Stimulated activated memory B cell treated with anti-CD40 and anti-IgM and Interleukin-4, amounts not matched to agents 10 μg/mL and 1 μg/mL and 100 μg/mL, for 72 hours (primary cell): Measurements from ENCODE around the gene SLC24A3.

Source experiments
- ATAC-seq: fragments of 150-1000 bp; cut with Tn5 transposase; 2 replicates; pipeline ENCODE4 v1.10.0; 2021
- H3K27ac Mint-ChIP-seq: one replicate; pipeline ENCODE4 v1.8.0; 2022; ENCODE audit warnings: mild to moderate bottlenecking, mixed read lengths
- H3K27me3 Mint-ChIP-seq: one replicate; pipeline ENCODE4 v1.8.0; 2022; ENCODE audit warnings: mixed read lengths
- H3K36me3 Mint-ChIP-seq: one replicate; pipeline ENCODE4 v1.8.0; 2022; ENCODE audit warnings: mixed read lengths
- H3K4me1 Mint-ChIP-seq: one replicate; pipeline ENCODE4 v1.8.0; 2022; ENCODE audit warnings: mixed read lengths
- H3K4me3 Mint-ChIP-seq: one replicate; pipeline ENCODE4 v1.8.0; 2022; ENCODE audit warnings: mild to moderate bottlenecking, moderate library complexity, mixed read lengths
- H3K9me3 Mint-ChIP-seq: one replicate; pipeline ENCODE4 v1.8.0; 2022; ENCODE audit warnings: mixed read lengths

Gene SLC24A3

DNA sequence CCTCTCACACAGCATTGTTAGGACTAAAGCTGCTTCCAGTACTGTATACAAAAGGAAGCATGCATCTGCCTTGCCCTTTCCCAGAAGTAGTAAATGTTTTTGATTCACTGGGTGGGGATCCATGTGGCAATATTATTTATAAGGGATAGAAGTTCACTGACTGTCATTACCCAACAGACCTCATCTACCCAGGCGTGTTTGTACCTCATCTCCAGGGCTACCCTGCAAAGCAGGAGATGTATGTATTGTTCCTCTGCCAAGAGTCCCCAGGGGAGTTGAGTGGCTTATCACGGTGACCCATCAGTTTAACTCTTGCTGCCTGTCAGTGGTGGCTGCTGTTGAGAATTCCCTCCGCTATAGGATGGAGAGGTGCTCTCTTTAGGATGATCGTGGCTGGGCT is 42.5 kb downstream of the SLC24A3 start:
- Mint-ChIP-seq H3K36me3 (no peaks in the 10 kb centered on the region), H3K4me1 (no peaks in the 10 kb centered on the region), H3K4me3 (no peak overlapping the region), H3K9me3 (no peaks in the 10 kb centered on the region), H3K27ac (no peak overlapping the region), H3K27me3 (peaks cover 9% of the 10 kb centered on the region)
- ATAC-seq, result no peak

DNA sequence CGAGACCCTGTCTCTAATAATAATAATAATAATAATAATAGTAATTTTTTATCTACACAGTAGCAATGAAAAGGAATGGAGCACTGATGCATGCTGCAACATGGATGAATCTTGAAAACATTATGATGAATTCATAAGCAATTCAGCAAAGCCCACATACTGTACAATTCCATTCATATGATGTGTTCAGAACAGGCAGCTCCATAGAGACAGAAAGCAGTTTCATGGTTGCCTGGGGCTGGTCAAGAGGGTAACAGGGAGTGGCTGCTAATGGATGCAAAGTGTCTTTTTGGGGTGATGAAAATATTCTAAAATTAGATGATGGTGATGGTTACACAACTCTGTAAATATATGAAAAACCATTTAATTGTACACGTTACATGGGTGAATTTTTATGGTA is 43.6 kb downstream of the SLC24A3 start:
- Mint-ChIP-seq H3K9me3 (no peaks in the 10 kb centered on the region), H3K27me3 (peaks cover 9% of the 10 kb centered on the region), H3K27ac (no peak overlapping the region), H3K36me3 (no peaks in the 10 kb centered on the region), H3K4me3 (no peak overlapping the region), H3K4me1 (no peaks in the 10 kb centered on the region)
- ATAC-seq, result no peak

DNA sequence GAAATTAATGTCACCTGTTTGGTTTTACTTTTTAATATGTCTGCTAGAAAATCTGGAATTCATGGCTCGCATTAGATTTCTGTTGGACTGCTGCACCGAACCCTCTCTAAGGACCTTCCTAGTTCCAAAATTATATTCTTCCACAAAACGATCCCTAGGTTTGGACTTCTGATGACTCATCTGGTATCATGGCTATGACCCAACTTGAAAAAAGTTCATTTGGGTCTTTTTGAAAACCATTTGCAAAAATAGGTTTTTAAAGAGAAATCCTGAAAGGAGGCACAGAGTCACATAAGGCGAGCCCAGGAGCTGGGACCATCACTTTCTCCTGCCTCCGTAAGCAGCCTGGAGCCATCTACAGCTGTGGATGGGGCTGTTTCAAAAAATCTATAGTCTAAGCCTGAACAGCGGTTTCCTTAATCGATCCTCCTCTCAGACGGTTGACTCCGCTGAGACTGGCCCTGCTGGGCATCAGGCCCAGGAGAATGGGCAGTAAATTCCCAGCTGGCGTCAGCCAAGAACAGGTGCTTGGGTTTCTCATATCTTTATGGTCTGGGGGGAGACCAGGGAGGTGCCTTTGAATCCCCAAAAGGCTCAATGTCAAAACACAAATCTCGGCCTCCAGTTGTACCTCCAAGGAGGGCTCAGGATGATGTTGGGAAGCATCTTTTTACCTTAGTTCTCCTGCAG is 44.6 kb downstream of the SLC24A3 start:
- no peak for ATAC-seq

DNA sequence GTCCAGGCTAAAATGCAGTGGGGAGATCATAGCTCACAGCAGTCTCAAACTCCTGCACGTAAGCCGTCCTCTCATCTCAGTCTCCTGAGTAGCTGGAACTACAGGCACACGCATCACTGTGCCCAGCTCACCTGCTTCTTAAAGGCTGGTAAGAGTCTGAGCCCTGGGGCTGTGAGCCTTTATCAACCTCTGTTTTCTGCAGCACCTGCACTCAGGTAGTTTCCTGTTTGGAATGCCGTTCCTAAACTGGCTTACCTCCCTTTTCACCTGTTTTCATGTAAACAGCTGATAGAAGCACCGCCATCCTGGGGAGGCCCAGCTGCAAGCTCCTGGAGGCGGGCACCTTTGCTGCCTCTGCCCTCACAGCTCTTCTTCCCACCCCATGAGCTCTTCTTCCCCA is 45.4 kb downstream of the SLC24A3 start:
- Mint-ChIP-seq H3K27ac (no peak overlapping the region), H3K27me3 (peaks cover 9% of the 10 kb centered on the region), H3K4me1 (no peaks in the 10 kb centered on the region), H3K4me3 (no peak overlapping the region), H3K9me3 (no peaks in the 10 kb centered on the region), H3K36me3 (no peaks in the 10 kb centered on the region)
- no peak for ATAC-seq

More for the DNA sequence above, 44.6 kb downstream of the SLC24A3 start:
- Mint-ChIP-seq H3K36me3 (no peaks in the 10 kb centered on the region), H3K27me3 (peaks cover 9% of the 10 kb centered on the region), H3K27ac (no peak overlapping the region), H3K4me3 (no peak overlapping the region), H3K4me1 (no peaks in the 10 kb centered on the region), H3K9me3 (no peaks in the 10 kb centered on the region)

DNA sequence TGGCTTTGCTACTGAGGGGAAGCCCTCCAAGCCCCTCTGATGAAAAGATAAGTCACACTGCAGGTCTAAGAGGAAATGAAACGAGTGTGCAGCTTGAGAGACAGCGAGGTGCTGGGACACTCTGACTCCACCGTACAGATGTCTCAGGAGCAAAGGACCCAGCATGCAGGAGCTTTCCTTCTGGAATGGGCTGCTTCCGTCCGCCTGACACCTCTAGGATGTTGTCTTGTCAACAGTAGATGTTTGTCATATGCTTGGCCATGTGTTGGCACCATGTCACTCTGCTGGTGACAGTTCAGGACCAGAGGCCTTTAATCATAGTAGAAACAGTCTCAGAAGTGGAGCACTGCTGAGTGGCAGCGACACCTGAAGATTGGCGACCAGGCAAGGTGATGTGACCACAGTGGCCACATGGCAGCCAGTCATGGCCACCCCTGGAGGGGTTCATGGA is 46.7 kb downstream of the SLC24A3 start:
- ATAC-seq, result no peak
- no peaks in the 10 kb centered on the region for H3K9me3 Mint-ChIP-seq
- peaks cover 5% of the 10 kb centered on the region for H3K27me3 Mint-ChIP-seq
- H3K4me3 Mint-ChIP-seq, result no peak overlapping the region
- H3K27ac Mint-ChIP-seq, result no peak overlapping the region
- H3K4me1 Mint-ChIP-seq, result no peaks in the 10 kb centered on the region
- H3K36me3 Mint-ChIP-seq, result no peaks in the 10 kb centered on the region

DNA sequence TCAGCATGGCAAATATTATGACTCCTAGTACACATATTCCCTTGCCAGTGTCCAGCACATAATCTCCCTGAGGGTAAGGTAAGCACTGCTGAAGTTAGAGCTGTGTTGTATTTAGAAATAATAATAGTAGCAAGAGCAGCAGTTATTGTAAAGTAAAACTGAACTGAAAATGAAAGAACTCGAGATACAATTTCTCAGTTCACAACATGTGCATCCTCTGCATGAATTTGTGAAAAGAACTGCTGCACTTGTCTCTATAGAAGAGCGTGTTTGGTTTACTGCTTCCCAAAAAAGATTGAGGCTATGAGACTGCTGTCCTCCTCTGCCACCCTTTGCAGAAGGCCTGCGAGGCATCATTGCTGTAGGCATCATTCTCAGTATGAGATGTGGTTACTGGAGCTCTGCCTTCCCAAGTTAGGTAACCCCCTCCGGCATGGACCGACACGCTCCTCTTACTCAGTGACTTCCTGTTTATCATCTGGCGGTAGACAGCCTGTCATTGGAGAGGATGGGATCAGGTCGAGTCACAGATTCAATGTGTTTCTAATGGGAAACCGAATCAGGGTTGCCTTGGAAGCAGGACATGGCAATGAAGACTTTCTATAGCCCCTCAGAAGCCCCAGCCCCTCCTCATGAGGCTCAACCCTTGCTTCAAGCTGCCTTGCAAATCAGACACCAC is 48.1 kb downstream of the SLC24A3 start:
- no peak for ATAC-seq
- H3K27ac Mint-ChIP-seq, result no peak overlapping the region
- peaks cover 17% of the 10 kb centered on the region for H3K27me3 Mint-ChIP-seq
- H3K36me3 Mint-ChIP-seq, result no peaks in the 10 kb centered on the region
- H3K9me3 Mint-ChIP-seq, result no peaks in the 10 kb centered on the region
- H3K4me1 Mint-ChIP-seq, result no peaks in the 10 kb centered on the region
- no peak overlapping the region for H3K4me3 Mint-ChIP-seq

DNA sequence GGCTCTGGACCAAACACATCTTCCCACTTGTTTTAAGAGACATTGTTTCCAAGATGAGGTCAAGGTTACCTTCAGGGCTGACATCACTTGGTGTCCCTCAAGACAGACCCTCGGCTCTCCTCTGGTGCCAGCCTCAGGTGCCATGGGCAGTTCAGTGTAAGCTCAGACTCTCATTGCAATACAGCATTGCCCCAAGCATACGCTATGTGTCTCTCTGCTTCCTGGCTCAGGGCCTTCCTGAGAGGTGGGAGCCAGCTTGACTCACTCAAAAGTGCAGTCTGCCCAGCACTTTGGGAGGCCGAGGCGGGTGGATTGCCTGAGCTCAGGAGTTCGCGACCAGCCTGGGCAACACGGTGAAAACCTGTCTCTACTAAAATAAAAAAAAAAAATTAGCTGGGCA is 51.7 kb downstream of the SLC24A3 start:
- Mint-ChIP-seq H3K27me3 (peaks cover 17% of the 10 kb centered on the region), H3K27ac (no peak overlapping the region), H3K4me3 (no peak overlapping the region), H3K36me3 (no peaks in the 10 kb centered on the region), H3K9me3 (no peaks in the 10 kb centered on the region), H3K4me1 (no peaks in the 10 kb centered on the region)
- ATAC-seq, result no peak

DNA sequence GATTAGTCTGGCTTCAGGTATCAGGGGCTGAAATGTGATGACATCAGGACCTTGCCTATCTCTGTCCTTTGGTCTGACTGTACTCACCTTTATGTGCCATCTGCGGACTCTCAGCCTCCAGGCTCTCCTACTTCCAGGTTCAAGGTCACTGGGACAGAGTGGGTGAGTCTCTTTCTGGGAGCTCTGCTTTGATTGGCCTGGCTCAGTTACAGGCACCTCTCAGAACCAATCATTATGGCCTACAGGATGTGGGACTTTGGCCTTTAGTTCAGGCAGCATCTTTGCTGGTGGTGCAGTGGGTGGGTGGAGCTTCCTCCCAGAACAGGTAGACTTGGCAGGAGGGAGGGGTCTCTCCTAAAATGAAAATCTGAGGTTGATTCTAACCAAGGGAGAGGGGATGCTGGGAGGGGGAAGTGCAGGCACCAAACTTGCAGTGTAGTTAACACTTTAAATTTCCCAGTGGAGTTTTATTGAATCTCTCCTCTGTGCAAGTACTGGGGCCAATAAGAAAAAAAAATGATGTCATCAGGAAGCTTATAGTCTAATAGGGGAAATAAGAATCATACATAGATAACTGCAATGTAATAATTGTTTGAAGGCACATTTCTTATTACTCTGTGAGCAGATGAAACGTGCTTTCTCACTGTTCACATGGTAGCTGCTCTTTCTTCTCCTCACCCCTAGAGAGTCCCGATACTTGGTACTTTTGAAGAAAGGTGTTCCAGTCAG is 53.4 kb downstream of the SLC24A3 start:
- Mint-ChIP-seq H3K9me3 (no peaks in the 10 kb centered on the region), H3K27me3 (peaks cover 23% of the 10 kb centered on the region), H3K4me3 (no peak overlapping the region), H3K4me1 (no peaks in the 10 kb centered on the region), H3K27ac (no peak overlapping the region), H3K36me3 (no peaks in the 10 kb centered on the region)
- ATAC-seq, result no peak

DNA sequence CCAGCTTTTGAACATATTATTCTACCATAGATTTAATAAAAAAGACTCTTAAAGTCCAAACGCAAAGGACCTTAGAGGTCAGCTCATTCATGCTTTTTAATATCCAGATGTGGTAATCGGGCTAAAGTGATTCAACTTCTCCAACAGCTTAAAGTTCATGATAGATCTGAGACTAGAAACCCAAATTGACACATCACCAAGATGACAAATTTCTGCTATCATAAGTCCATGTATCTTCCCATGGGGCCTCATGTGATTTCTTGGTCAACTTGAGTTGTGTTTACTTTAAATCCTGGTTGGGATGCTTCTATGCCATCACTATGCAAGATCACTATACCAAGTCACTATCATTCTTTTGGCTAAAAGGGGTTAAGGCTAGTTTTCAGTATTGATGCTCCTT is 56.0 kb downstream of the SLC24A3 start:
- H3K27ac Mint-ChIP-seq, result no peak overlapping the region
- H3K27me3 Mint-ChIP-seq, result peaks cover 26% of the 10 kb centered on the region
- H3K4me1 Mint-ChIP-seq, result no peaks in the 10 kb centered on the region
- no peaks in the 10 kb centered on the region for H3K36me3 Mint-ChIP-seq
- no peaks in the 10 kb centered on the region for H3K9me3 Mint-ChIP-seq
- ATAC-seq, result no peak
- no peak overlapping the region for H3K4me3 Mint-ChIP-seq

DNA sequence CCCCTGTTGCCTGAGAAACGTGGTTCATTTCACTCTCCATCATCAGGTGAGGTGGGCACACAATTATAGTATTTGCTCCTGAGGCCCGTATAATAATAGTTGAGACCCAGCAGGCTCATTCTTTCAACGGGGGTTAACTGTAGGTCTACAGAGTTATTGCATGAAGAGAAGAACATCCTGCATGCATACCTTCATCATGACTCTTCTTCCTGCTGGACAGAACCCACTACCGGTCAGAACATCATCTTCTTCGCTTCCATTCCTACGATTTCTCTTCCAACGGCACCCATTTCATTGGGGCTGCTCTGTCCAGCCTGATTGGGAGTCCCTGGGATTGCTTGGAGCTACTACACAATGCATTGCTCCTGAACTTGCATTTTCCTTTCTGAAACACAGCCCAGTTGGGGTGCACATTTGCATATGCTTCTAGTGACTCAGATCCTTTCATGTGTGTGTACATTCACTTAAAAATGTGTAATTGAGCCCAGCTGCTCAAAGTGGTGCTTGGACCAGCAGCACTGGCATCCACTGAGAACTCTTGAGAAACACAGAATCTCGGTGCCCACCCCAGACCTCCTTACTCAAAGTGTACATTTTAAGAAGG is 57.4 kb downstream of the SLC24A3 start:
- H3K9me3 Mint-ChIP-seq, result no peaks in the 10 kb centered on the region
- no peak overlapping the region for H3K4me3 Mint-ChIP-seq
- no peak overlapping the region for H3K27ac Mint-ChIP-seq
- H3K4me1 Mint-ChIP-seq, result no peaks in the 10 kb centered on the region
- H3K27me3 Mint-ChIP-seq, result peaks cover 15% of the 10 kb centered on the region
- no peak for ATAC-seq
- no peaks in the 10 kb centered on the region for H3K36me3 Mint-ChIP-seq

DNA sequence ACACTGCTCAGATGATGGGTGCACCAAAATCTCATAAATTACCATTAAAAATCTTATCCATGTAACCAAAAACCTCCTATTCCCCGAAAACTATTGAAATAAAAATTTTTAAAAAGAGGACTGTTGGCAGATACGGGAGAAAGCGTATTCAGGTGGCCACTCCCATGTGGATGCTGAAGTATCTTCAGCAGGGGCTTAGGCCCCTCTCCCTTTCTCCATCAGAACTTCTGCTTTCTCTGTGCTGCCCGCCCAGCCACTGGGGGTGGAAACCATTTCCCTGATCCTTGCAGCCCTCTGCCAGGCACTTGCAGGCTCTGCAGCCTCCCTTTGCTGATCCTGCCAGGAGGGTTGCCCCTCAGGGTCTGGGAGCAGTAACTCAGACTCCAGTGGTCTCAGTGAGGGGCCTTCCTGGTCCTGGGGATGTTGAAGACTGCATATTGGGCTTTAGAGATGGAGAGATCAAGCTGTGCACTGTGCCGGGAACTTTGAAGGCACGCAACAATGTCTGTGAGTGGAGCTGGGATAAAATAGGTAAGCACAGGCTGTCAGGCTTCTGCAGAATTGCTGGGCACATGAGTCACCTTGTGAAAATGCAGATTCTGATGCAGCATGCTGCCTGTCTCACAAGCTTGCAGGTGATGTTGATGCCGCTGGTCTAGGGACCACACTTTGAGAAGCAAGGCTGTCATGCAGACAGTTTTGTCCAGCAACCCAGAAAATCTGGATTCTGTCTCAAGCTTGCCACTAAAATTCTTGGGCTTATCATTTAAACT is 59.6 kb downstream of the SLC24A3 start:
- Mint-ChIP-seq H3K27me3 (peaks cover 9% of the 10 kb centered on the region), H3K4me1 (no peaks in the 10 kb centered on the region), H3K9me3 (no peaks in the 10 kb centered on the region), H3K27ac (no peak overlapping the region), H3K4me3 (no peak overlapping the region), H3K36me3 (no peaks in the 10 kb centered on the region)
- no peak for ATAC-seq

DNA sequence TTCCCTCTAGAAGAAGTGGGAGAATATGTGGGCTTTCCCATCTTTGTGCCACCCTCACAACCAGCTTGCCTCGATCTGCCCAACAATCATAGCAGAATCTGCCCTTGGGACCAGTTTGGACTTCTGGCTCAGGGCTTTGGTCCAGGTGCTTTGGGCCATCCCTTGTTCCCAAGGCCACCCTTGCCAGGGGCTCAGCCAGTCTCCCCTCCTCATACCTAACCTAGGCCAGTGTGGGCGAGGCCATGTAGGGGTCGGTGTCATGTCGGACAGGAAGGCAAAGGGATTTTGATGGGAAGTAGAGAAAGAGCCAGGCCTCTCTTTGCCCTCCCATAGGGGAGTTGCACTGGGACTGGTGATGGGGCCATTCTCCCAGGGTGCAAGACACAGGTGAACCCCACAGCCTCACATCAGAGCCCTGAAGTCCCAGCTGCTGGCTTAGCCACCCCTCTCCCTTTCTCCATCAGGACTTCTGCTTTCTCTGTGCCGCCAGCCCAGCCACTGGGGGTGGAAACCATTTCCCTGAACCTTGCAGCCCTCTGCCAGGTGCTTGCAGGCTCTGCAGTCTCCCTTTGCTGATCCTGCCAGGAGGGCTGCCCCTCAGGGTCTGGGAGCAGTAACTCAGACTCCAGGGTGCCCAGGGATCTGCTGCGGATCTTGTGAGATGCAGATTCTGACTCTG is 60.7 kb downstream of the SLC24A3 start:
- Mint-ChIP-seq H3K9me3 (no peaks in the 10 kb centered on the region), H3K4me1 (no peaks in the 10 kb centered on the region), H3K4me3 (no peak overlapping the region), H3K27ac (no peak overlapping the region), H3K27me3 (peaks cover 9% of the 10 kb centered on the region), H3K36me3 (no peaks in the 10 kb centered on the region)
- ATAC-seq, result no peak

DNA sequence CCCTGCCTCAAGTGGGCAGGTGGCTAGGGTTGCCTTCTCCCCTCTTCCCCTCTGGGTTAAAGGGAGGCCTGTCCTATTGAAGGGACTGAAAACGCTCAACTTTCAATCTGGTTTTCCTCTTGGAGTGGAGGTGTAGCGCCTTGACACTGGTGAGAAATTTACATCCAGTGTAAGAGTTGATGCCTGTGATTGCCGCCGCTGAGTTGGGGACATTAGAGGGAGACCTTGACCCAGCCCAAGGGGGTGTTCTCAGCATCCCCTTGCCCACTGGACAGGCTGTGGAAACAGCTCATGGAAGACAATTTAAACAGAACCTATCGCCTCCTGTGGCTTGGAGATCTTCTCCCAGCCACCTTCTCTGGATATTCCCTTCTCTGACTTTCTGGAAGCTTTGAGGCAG is 61.6 kb downstream of the SLC24A3 start:
- Mint-ChIP-seq H3K4me3 (no peak overlapping the region), H3K27ac (no peak overlapping the region), H3K9me3 (no peaks in the 10 kb centered on the region), H3K36me3 (no peaks in the 10 kb centered on the region), H3K27me3 (peaks cover 9% of the 10 kb centered on the region), H3K4me1 (no peaks in the 10 kb centered on the region)
- ATAC-seq, result no peak

DNA sequence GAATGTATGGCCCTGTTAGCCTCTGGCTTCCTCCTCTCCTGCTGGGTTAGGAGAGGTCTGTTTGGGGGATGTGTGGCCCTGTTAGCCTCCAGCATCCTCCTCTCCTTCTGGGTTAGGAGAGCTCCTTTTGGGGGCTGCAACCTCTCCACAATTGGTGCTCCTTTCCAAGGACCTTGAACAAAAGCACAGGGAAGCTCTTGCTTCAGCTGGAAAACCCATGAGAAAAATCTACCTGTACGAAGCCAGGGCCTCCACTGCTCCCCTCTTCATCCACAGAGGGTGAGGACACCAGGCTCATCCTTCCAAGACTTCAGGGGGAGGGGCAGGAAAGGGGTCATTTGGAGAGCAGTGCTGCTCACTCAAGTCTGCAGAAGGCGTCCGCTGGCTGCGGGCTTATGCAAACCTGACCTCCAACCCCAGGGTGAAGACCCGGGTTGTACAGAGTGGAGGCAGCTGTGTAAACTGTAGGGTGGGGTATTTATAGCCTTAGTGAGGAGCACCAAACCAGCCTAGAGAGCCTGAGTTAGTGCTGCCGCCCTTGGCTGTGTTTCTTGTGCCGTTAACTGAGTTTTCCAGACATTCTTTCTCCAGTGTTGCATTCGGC is 62.1 kb downstream of the SLC24A3 start:
- no peaks in the 10 kb centered on the region for H3K9me3 Mint-ChIP-seq

More for the DNA sequence above, 62.1 kb downstream of the SLC24A3 start:
- Mint-ChIP-seq H3K4me3 (no peak overlapping the region), H3K4me1 (no peaks in the 10 kb centered on the region), H3K27ac (no peak overlapping the region), H3K27me3 (peaks cover 9% of the 10 kb centered on the region), H3K36me3 (no peaks in the 10 kb centered on the region)
- ATAC-seq, result no peak
